ENCODE measurements around the gene SS18L1.

- TF ChIP-seq CTCF (IDR thresholded peaks at IDR 0.05) (no peak), POLR2A (IDR thresholded peaks at IDR 0.05) (no peak), POLR2AphosphoS5 (IDR thresholded peaks at IDR 0.05) (no peak)
Observed at GRCh38 chr20:62148908-62149314, 5.3 kb downstream of the SS18L1 start.
